ENCODE data around the gene ZSCAN16.

GRCh38 chr6:28172006-28172405 is 47.6 kb downstream of the ZSCAN16 start:
- TF ChIP-seq CTCF (IDR thresholded peaks at IDR 0.05) (no peak), POLR2A (IDR thresholded peaks at IDR 0.05) (no peak)
